Heart left ventricle (tissue), 13 donors: Measurements from ENCODE around the gene TMEM9.

Experiments
- CTCF ChIP-seq, 12 donors: fragments of 200-600 bp; sonication (generic) in 4 of 12; IDR thresholded peaks; one replicate each; pipeline versions ENCODE4 v1.5.0 to v1.8.0; 2018 to 2022; ENCODE audit warnings: antibody characterized with exemption in 12 of 12, mild to moderate bottlenecking in 5 of 12
- POLR2A ChIP-seq, 2 donors: fragments of 450-650 bp; IDR thresholded peaks; one replicate each; pipeline ENCODE4 v1.6.1; 2017; ENCODE audit warnings: antibody characterized with exemption in 2 of 2, mild to moderate bottlenecking in 2 of 2, moderate library complexity in 2 of 2
- donor health status: ischemic (EF 13 %, LVEDD 7.1; RV severe dilation, severe dysfunction).
- donor health status: DM: no; HTN: yes; CAD: no.
- donor health status: DM: no; HTN: no; CAD: no.
- donor health status: ischemic (EF 25% LVEDD 6.9; RV normal size, moderate dysfunction).
- donor health status: ischemic (EF 25% LVEDD 5.7; RV mildly dilated, moderate dysfunction).
- donor health status: ischemic (EF 35%, LVEDD 5.7; RV mildly dilated, moderate dysfunction).
- donor health status: nonischemic (EF 11% LVEDD 7.7; RV severe dilation, severe dysfunction).
- donor health status: DM: yes; HTN: yes; CAD: no.
- donor health status: PGD.
- donor health status: ischemic (EF 29% LVEDD 5.4; RV normal size, mild dysfunction).
- donor health status: nonischemic (EF 23%, LVEDD 6.1; RV moderate dilation, normal function).

GRCh38 chr1:201164645-201165044 is 10.4 kb upstream of the TMEM9 start:
- TF ChIP-seq CTCF (IDR thresholded peaks at IDR 0.05) (no peak), POLR2A (IDR thresholded peaks at IDR 0.05) (no peak)
